Ishikawa (cell line): ENCODE data around the gene FYB2.

Experiments
- EP300 ChIP-seq: IDR thresholded peaks from 2 replicates; pipeline ENCODE4 v1.6.1; 2012; ENCODE audit warnings: borderline replicate concordance
- TAF1 ChIP-seq: IDR thresholded peaks from 2 replicates; pipeline ENCODE4 v1.6.1; 2012; ENCODE audit warnings: low read depth, mild to moderate bottlenecking
- TCF12 ChIP-seq: IDR thresholded peaks from 2 replicates; pipeline ENCODE4 v1.6.1; 2012; ENCODE audit warnings: low read depth
- TF ChIP-seq, protein P1 (sequence below): IDR thresholded peaks from 2 replicates; pipeline ENCODE4 v1.6.1; 2012
- TF ChIP-seq, protein P2 (sequence below): IDR thresholded peaks from 2 replicates; pipeline ENCODE4 v1.6.1; 2012

DNA sequence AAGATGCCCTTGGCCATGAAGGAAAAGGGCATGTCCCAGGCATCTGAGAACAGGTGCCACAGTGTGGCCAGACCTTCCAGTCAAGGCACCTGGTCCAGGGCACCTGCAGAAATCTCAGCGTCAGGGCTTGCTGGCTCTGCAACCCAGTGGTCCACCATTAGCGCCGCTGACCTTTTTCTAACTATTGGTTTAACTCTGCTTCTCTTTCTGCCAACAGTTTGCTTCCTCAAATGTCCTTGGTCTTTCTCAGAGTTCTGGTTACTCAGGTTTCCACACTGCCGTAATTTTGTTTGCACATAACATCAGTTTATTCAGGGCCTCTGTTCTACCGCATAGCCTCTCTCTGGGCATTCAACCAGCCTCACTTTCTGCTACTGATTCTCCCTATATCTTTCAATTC lies 16.5 kb upstream of the FYB2 start:
- TF ChIP-seq EP300 = no peak
- TF ChIP-seq, protein P1, sequence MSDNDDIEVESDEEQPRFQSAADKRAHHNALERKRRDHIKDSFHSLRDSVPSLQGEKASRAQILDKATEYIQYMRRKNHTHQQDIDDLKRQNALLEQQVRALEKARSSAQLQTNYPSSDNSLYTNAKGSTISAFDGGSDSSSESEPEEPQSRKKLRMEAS = no peak
- no peak for TF ChIP-seq TCF12
- TF ChIP-seq, protein P2, sequence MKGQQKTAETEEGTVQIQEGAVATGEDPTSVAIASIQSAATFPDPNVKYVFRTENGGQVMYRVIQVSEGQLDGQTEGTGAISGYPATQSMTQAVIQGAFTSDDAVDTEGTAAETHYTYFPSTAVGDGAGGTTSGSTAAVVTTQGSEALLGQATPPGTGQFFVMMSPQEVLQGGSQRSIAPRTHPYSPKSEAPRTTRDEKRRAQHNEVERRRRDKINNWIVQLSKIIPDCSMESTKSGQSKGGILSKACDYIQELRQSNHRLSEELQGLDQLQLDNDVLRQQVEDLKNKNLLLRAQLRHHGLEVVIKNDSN = no peak
- no peak for TF ChIP-seq TAF1
